PC-3 (cell line): ENCODE measurements around the gene PALS2. TPM values are rescaled to one million over a fixed set of nuclear protein-coding genes. Genes with fewer than 3 reads are reported as not detected.

Experiments
- ATAC-seq: fragments of 200-7000 bp; cut with Tn5 transposase; 2 replicates; pipeline ENCODE4 v1.9.1; 2020; ENCODE audit warnings: mild to moderate bottlenecking, moderate library complexity
- BruUV-seq: library from RNA; stranded (reverse); fragments of 400-500 nt; replicated peaks from 2 replicates; lab custom pipeline; 2021; lab: Mats Ljungman, UMichigan
- CTCF ChIA-PET: fragments of 300-600 bp; sonication (Branson Sonifier 250); formaldehyde crosslinking; loops from one replicate; lab custom pipeline; 2022; ENCODE audit warnings: antibody characterized with exemption; lab: Charles Lee
- POLR2A ChIA-PET: fragments of 300-600 bp; sonication (Branson Sonifier 250); formaldehyde crosslinking; loops from one replicate; lab custom pipeline; 2022; ENCODE audit warnings: antibody characterized with exemption; ENCODE audit not compliant: unreplicated experiment; lab: Charles Lee
- DNase-seq: peaks from one replicate; pipeline ENCODE4 v3.0.0-alpha.2; 2015
- H2AFZ ChIP-seq: fragments of 300-600 bp; sonication (generic); 2 replicates; pipeline ENCODE4 v1.6.0; 2016; ENCODE audit warnings: antibody characterized with exemption, low read length
- H3F3A ChIP-seq: fragments of 300-600 bp; sonication (generic); one replicate; pipeline ENCODE4 v1.6.0; 2017; ENCODE audit warnings: antibody characterized with exemption, low read length, control low read depth, mild to moderate bottlenecking; ENCODE audit not compliant: unreplicated experiment
- H3K27ac ChIP-seq: fragments of 300-600 bp; sonication (generic); 2 replicates; pipeline ENCODE4 v1.5.1; 2016; ENCODE audit warnings: mild to moderate bottlenecking, low read length
- H3K27me3 ChIP-seq: fragments of 300-600 bp; sonication (generic); 2 replicates; pipeline ENCODE4 v1.6.1; 2016; ENCODE audit warnings: low read length, mixed read lengths
- H3K36me3 ChIP-seq: fragments of 300-600 bp; sonication (generic); 2 replicates; pipeline ENCODE4 v1.6.1; 2016; ENCODE audit warnings: low read depth, mixed run types, low read length, mixed read lengths
- H3K4me1 ChIP-seq: fragments of 300-600 bp; sonication (generic); 2 replicates; pipeline ENCODE4 v1.5.1; 2016; ENCODE audit warnings: low read length; ENCODE audit not compliant: insufficient read depth
- H3K4me2 ChIP-seq: fragments of 300-600 bp; sonication (generic); 2 replicates; pipeline ENCODE4 v1.6.0; 2016; ENCODE audit warnings: low read length
- H3K4me3 ChIP-seq: fragments of 300-600 bp; sonication (generic); 2 replicates; pipeline ENCODE4 v1.5.1; 2016; ENCODE audit warnings: mild to moderate bottlenecking, low read length, mixed read lengths
- H3K79me2 ChIP-seq: fragments of 300-600 bp; sonication (generic); 2 replicates; pipeline ENCODE4 v1.6.1; 2017; ENCODE audit warnings: low read length, mixed read lengths
- H3K9ac ChIP-seq: fragments of 300-600 bp; sonication (generic); 2 replicates; pipeline ENCODE4 v1.6.0; 2016; ENCODE audit warnings: mild to moderate bottlenecking, low read length
- H3K9me2 ChIP-seq: fragments of 300-600 bp; sonication (generic); replicated peaks from 2 replicates; pipeline ENCODE4 v1.6.1; 2016; ENCODE audit warnings: mixed run types, low read length, mixed read lengths
- H3K9me3 ChIP-seq: fragments of 300-600 bp; sonication (generic); 2 replicates; pipeline ENCODE4 v1.6.1; 2016; ENCODE audit warnings: low read length, mixed read lengths
- H4K20me1 ChIP-seq: fragments of 300-600 bp; sonication (generic); 2 replicates; pipeline ENCODE4 v1.6.1; 2016; ENCODE audit warnings: low read length, mixed read lengths
- CTCF ChIP-seq: fragments of 300-600 bp; sonication (generic); conservative IDR thresholded peaks from 2 replicates; pipeline ENCODE4 v1.5.1; 2017; ENCODE audit warnings: antibody characterized with exemption, low read depth, mild to moderate bottlenecking, low read length
- EZH2 ChIP-seq: fragments of 300-600 bp; sonication (generic); IDR thresholded peaks from one replicate; pipeline ENCODE4 v1.6.1; 2017; ENCODE audit warnings: antibody characterized with exemption, mild to moderate bottlenecking, low read length; ENCODE audit not compliant: unreplicated experiment
- EZH2phosphoT487 ChIP-seq: fragments of 300-600 bp; sonication (generic); IDR thresholded peaks from 2 replicates; pipeline ENCODE4 v1.6.1; 2018; ENCODE audit warnings: mild to moderate bottlenecking, antibody characterized with exemption, low read length, borderline replicate concordance
- intact Hi-C: fragments of 100-400 bp; cut with micrococcal nuclease; formaldehyde crosslinking; loops from 2 replicates; pipeline ENCODE4 v1.9.0; 2023
- total RNA-seq: library from RNA; depleted of rRNA; stranded (reverse); fragments of >200 nt; gene quantifications from 2 replicates; pipeline ENCODE4 v1.2.3, GENCODE V29; 2014

Gene PALS2
- total RNA-seq, 1 experiment from 2014 or later: 10.8 TPM

- BruUV-seq: no TSS peak
- ChIA-PET POLR2A (no interaction called here), CTCF (no interaction called here)
- H3K4me1 ChIP-seq: peaks cover 20% of the 10 kb centered on the region
- H4K20me1 ChIP-seq: peaks cover 26% of the 10 kb centered on the region
- ATAC-seq: no peak
- H3K4me3 ChIP-seq: peak overlapping the region; percentile 97
- no peaks in the 10 kb centered on the region for H3K9me3 ChIP-seq
- peak overlapping the region; percentile 78; the same call in 1 of the 2 replicates for H3K9ac ChIP-seq
- no peak for DNase-seq
- H3K27me3 ChIP-seq: peaks cover 8% of the 10 kb centered on the region
- no peaks in the 10 kb centered on the region for H3F3A ChIP-seq
- no peak overlapping the region for H3K27ac ChIP-seq
- no peak for TF ChIP-seq EZH2phosphoT487
- no peak for TF ChIP-seq EZH2
- no peak for TF ChIP-seq CTCF
- H3K36me3 ChIP-seq: no peaks in the 10 kb centered on the region
- H3K9me2 ChIP-seq: no peaks in the 10 kb centered on the region
- H3K4me2 ChIP-seq: peak overlapping the region; percentile 93
- peak overlapping the region; percentile 77; the same call in 1 of the 2 replicates for H2AFZ ChIP-seq
- intact Hi-C loops: loop anchor here (2.0 to 10.0 kb wide), 4 partner anchors 173 to 1000 kb away; partner anchors contain the start of gene GSDME
- H3K79me2 ChIP-seq: peaks cover 61% of the 10 kb centered on the region
Measured at GRCh38 chr7:24574950-24575349, 1.7 kb downstream of the PALS2 start.

GRCh38 chr7:24576171-24577025, 3.1 kb downstream of the PALS2 start:
- DNase-seq (peak; percentile 75), ATAC-seq (peak; percentile 9)
- ChIA-PET POLR2A (no interaction called here), CTCF (interaction anchor here (0.7 kb wide), 1 partner anchor 549 kb away, joined by 5 read pairs; no protein-coding TSS in a partner anchor)
- Histone ChIP-seq H3K27ac (no peak overlapping the region), H3K27me3 (no peaks in the 10 kb centered on the region), H4K20me1 (peaks cover 38% of the 10 kb centered on the region), H3F3A (no peaks in the 10 kb centered on the region), H3K9ac (no peak overlapping the region), H3K9me2 (no peaks in the 10 kb centered on the region), H3K79me2 (peaks cover 74% of the 10 kb centered on the region), H3K4me1 (peaks cover 30% of the 10 kb centered on the region), H3K4me3 (no peak overlapping the region), H2AFZ (no peak overlapping the region), H3K9me3 (no peaks in the 10 kb centered on the region), H3K4me2 (peak overlapping the region; percentile 93; the same call in 1 of the 2 replicates), H3K36me3 (no peaks in the 10 kb centered on the region)
- no TSS peak for BruUV-seq
- TF ChIP-seq CTCF (peak; percentile 74), EZH2 (no peak)
- intact Hi-C loops: loop anchor here (1.0 to 10.0 kb wide), 3 partner anchors 89 to 1002 kb away; no protein-coding TSS in a partner anchor

GRCh38 chr7:24578052-24578451, 4.8 kb downstream of the PALS2 start:
- Histone ChIP-seq H3K4me2 (no peak overlapping the region), H3K9ac (no peak overlapping the region), H3K4me3 (no peak overlapping the region), H3K36me3 (no peaks in the 10 kb centered on the region), H4K20me1 (peaks cover 44% of the 10 kb centered on the region), H3K9me3 (no peaks in the 10 kb centered on the region), H3F3A (no peaks in the 10 kb centered on the region), H2AFZ (no peak overlapping the region), H3K27ac (no peak overlapping the region), H3K79me2 (peaks cover 83% of the 10 kb centered on the region), H3K27me3 (no peaks in the 10 kb centered on the region), H3K4me1 (peaks cover 24% of the 10 kb centered on the region), H3K9me2 (no peaks in the 10 kb centered on the region)
- no peak for TF ChIP-seq EZH2
- TF ChIP-seq EZH2phosphoT487: no peak
- no peak for TF ChIP-seq CTCF
- DNase-seq (no peak), ATAC-seq (no peak)
- POLR2A ChIA-PET: no interaction called here
- BruUV-seq: no TSS peak
- intact Hi-C loops: loop anchor here (10.0 kb wide), 1 partner anchor 1003 kb away; no protein-coding TSS in a partner anchor
- CTCF ChIA-PET: no interaction called here
